ENCODE measurements around the gene MAB21L3.

The MAB21L3 gene

DNA sequence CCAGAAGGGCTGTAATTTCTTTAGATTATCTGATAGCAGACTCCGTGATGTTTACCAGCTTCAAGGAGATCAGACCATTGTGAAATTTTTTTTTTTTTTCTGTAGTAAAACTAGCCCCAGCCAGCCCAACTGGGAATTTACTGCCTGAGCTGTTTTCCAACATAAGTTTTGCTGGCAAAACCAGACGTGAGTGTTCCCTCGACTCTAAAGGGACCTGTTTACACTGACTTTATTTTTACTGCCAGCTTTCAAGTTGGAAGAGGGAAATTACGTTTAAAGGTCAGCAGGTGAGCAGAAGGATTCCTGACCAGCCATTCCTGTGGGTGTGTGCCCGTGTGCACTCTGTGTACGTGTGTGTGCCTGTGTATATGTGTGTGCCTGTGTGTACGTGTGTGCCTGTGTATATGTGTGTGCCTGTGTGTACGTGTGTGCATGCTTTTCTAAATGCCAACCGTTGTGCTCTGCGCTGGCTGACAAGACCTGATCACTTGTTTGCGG, 374 bp downstream of the MAB21L3 start:
- no peak for DNase-seq (ENCODE audit: low read depth)

DNA sequence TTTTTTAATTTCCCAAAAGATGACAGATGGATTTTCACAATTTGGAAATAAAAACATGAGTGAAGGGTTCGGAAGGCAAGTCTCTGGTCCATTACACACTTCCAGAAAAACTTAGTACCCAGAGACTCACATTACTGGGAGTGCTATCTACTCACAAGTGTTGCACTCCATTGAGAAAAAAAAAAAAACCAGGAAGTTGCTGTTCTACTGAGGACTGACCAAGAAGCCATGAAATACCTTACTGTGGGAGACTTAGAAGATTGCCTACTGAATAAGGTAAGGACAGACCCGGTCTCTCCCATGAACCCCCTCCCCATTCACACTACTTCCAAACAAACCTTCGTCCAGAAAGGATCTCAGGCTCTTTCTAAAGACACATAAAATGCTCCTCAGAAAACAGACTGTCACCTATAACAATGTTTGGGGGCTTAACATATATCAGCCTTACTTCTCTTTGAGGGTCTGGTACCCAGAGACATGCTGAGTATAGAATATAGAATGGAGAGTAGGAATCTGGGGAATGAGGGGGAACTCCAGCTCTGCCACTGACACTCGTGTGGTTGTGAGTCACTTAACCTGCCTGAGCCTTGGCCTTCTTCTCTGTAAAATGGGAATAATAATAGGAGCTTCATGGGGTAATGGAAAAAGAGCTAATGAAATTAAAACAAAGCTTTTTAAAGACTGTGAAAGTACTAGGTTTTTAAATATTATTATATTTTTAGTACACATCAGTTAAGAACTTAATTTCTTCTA, 1.4 kb downstream of the MAB21L3 start:
- no peak for DNase-seq (ENCODE audit: low read depth)

DNA sequence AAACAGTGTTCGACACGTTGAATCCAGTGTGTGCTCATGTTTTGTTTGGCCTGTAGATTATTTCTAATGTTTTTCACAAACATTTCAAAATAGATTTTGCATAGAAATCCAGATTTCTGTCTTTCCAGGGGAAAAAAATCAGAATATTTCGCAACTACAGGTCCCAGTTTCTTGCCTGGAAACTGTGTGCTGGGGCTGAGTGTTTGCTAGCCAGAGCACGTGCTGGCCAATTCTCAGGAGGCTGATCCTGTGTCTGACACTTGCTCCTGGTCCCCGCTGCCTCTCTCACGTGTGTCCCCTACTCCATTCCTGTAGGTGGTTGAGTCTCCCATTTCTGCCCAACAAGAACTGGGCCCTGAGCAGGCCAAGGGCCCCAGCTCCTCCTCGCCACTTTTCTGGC, 2.4 kb downstream of the MAB21L3 start:
- DNase-seq (ENCODE audit: low read depth), result no peak

DNA sequence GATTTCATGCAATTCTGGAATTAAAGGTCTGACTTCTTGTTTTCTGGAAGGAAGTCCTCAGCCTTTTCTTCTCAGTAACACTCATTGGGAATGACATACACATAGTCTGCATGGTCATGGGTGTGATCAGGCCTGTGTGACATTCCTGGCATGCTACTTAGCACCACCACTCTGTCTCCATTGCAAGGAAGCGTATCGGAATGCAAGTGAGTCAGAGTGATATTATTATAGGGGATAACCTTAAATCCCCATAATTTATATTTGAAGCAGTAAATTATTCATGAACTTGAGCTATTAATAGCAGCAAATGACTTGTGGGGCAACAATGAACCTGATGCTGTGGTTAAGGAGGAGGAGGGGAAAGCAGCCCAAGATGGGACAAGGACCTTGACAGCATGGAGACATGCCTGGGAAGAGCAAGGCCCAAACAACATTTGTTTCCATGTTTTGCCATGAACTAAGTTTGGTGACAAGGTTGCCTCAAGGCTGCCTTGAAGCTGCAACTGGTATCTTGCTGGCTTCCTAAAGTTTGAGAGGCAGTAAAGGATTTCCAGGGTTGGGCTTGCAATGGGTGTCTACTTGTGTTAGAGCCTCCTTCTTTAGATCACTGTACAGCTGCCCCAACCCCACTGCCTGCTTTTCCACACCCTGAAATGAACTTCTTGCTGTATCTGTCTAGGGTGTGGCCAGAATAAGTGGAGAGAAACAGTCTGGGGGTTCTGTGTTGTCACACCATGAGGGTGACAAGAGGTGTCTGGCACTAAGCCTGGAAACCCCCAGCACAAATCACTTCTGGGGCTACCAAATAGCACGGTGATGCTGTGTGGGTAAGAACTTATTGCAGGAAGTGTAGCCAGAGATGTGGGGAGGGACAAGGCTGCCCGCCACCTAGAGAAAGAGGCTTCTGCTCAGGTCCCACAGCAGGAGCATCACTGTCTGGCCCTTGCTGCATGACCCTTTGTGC, 4.6 kb downstream of the MAB21L3 start:
- no peak for DNase-seq (ENCODE audit: low read depth)

DNA sequence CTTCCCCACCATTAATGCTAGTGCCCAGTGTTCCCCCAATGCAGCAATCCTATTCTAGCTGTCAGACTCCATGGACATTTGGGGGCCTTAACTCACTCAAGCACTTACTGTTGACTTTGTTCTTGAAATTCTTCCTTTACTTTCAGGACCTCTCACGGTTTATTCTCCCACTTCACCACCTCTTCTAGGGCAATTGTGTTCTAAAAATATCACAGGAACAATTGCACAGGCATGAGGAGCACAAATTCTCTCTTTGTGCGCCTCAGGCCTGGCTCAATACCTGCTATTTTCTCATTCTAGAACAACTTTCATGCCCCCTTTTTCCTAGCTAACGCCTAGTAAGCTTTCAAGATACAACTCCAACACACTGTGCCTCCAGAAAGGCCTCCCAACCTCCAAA, 7.3 kb downstream of the MAB21L3 start:
- no peak for DNase-seq (ENCODE audit: low read depth)

DNA sequence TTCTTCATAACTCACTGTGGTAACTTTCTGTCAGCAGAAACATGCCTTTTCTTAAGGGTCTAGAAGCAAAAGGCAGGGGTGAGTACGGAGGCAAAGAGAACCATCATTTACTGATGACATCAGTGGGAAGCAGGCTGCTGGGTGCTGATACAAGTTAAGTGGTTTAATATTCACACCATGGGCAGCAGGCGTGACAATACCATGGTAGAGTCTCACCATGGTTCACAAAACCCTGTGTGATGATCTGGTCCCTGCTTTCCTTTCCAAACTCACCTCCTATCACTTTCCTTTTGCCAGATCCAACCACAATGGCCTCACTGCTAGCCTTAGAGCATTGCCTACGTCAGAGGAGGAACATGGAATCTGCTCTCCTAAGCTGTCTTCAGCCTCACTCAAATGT, 8.7 kb downstream of the MAB21L3 start:
- DNase-seq (ENCODE audit: low read depth), result no peak

DNA sequence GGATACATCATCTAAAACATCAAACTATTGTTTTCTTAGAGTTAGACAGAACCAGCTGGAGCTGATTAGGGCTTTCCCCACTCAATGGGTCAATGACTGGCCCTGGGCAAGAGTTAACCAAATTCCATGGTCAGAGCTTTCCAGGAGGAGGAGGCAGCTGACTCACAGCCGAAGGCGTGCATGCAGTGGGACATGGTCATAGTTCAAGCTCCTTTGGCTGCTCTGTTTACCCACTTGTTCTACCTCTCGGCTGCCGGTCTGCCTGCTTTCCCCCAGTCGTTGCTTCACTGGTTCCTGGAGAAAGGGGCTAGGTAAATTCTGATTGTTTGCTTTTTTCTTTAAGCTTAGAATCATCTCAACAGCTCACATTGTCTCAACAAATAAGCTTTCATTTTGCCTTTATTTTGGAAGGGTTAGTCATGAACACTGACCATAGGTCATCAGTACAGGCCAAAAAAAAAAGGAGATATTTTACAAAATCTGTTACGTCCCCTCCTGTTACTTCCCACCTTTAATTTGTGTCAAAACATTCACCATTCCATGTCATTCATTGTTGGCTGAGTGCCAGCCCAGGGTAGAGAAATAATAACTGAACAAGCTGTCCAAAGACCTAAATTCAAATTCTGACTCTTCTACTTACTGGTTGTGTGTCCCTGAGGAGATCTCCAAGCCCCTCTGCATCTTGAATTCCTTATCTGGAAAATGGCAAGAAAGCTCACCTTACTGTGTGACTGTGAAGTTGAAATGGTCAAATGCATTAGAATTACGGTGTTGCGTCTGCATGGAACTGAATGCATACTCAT, 12.0 kb downstream of the MAB21L3 start:
- no peak for DNase-seq (ENCODE audit: low read depth)

DNA sequence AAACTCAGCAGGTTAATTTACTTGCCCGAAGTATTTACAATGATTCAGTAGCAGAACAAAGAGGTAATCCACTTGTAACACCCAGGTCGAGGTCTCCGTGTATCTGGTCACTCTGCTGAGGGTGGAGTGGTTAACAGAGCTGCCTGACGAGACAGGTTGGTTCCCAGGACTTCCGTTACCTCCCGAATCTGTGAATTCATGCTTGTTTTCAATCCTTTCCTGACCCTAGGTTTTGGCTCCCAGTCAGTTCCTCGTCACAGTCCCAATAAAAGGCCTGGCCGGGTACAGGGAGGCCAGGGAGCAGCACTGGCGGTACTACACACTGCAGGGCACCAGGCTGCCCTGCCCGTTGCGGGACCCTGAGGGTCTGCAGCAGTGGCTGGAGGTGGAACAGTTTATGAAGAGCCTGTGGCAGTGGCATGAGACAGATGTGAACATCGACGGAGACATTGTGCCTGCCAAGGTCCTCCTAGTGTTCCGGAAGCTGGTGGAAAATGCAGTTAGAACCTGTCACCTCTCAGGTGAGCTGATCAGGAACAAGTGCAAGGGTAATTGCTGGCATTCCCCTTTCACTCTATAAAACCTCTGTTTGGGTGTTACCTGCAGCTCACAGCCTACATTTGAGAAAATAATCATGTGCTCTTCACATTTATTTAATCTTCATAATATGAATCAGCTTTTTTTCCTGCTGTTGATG, 12.8 kb downstream of the MAB21L3 start:
- DNase-seq (ENCODE audit: low read depth), result no peak

DNA sequence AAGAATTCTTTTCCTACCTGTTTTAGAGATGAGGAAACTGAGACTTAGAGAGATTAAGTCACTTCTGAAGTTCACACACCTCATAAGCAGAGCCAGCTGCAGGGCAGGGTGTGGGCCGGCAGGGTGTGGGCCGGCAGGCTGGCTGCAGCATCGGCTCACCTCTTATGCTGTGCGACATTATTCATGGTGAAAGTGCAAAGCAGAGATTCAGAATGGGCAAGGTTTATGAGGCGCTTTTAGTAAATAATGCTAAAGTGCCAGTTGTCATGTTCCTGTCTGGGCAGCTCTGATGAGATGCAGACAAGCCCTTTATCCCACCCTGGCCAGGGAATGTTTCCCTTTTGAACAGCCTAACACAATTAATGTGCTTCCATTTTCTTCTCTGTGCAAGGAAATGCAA, 14.6 kb downstream of the MAB21L3 start:
- no peak for DNase-seq (ENCODE audit: low read depth)

DNA sequence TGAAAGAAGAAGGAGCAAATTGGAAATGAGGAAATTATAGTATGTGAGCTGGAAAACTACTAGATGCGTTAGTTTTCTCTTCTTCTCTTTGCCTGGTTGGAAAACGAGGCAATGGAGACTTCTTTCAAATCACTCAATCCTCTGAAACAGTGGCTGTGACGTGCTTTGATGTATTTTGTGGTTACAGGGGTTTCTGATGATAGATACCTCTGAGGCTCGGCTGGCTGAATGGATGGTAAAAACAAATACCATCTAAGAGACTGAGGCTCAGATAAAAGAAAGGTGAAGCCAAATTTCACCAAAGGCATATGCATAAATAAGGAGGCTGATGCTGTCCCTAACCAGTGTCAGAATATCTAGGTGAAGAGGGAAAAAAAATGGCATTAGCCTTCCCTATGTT, 15.1 kb downstream of the MAB21L3 start:
- DNase-seq (ENCODE audit: low read depth), result no peak

DNA sequence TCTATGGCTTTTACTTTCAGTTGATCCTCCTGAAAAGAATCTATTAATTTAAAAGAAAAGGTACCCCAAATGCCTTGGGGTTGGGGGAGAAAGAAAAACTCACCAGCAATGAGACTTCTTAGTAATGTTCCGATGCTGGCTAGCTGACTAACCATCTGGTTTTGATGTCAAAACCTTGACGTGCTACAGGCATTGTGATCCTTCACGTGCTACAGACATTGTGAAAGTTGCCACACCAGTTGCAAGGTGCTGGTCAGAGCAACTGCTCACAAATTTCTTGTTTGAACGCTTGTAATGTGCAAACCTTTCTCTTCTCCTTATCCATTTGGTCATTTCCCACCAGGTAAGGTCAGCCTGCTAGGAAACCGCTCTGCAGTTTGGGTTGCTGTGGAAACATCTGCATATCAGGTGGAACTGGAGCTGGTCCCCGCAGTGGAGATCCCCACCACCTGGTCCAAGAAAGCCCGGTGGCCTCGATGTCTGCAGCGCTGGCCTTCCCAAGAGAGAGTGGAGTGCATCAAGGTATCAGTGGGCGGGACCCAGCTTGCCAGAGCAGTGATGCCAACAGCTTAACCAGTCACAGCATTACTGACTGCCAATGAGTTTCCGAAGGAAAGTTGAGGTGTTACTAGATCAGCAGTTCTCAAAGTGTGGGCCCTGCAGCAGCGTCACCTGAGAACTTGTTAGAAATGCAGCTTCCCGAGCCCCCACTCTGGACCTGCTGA, 16.1 kb downstream of the MAB21L3 start:
- peak; percentile 5 for DNase-seq (ENCODE audit: low read depth)

DNA sequence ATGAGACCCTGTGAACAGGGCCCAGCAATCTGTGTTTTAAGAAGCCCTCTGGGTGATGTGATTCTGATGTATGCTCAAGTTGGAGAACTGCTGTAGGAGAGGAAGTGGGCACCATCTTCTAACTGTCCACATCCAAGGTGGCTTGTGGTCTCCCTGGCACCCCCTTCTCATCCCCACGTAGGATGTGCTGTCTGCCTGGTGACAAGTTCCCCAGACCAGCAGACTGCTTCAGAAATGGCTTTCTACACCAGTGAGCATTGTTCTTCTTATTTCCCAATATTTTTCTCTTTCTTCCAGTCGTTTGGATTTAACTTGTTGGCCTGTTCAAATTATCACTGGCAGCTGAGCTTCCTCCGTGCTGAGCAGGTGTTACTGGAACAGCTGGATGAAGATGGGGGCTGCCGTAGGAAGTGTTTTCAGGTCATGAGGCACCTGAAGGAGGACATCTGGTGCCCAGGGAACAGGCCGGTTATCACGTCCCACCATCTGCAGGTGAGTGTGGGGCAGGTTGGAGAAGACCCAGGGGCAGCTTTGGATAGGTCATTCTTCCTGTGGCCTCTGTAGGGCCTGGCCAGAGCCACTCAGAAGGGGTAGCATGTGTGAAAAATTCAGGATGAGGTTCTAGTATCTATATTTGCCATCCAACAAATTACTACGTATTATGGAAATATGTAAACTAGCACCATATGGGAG, 16.8 kb downstream of the MAB21L3 start:
- DNase-seq (ENCODE audit: low read depth), result no peak

DNA sequence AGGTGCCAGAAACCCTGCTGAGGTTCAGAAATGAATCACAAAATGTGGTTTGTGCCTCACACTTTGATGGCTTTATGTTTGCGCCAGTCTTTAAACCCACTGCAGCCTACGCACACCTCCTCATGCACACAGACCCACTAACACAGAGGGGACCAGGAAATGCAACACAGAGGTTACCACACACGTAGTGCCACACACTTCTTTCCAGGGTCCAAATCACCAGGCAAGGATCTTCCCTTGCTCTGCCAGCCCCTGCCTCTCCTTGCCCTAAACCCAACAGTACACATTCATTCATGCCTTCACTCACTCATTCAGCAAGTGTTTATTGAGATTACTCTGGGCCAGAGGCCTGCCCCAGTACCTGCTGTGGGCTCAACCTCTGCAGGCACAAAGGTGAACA, 17.5 kb downstream of the MAB21L3 start:
- peak; percentile 57 for DNase-seq (ENCODE audit: low read depth)

DNA sequence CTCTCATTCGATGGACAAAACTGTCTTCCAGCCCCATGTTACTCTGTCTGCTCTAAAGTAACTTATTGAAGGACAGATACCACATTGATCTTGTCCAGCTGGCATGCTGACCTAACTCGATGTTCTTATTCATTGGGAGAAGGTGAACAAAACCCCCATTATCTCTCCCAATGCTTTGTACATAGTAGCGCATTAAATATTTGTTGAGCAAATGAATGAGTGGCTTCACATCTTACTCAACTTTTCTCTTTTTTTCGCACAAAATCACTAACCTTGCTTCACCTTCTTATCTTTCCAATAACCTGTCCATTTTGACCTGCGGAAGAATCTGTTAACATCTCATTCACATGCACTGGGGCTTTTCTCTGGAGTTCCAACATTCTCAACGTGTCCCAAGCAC, 18.3 kb downstream of the MAB21L3 start:
- DNase-seq (ENCODE audit: low read depth), result no peak

DNA sequence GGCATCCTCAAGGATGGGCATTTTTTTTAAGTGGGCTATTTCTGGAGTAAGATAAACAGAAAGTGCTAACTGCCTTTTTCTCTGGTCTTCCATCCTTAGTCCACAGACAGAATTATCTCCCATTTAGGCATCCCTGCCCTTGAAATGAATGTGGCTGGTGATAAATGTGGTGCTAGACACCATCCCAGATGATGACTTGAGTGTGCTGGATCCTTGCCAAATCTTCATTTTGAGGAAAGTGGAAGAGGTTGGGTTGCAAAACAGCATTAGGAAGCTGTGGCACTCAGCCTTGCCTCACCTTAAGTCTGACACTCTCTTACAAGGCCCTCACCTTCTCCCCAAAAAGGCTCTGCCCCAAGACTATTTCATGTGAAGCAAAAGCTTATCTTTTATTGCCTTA, 19.2 kb downstream of the MAB21L3 start:
- DNase-seq (ENCODE audit: low read depth), result no peak

DNA sequence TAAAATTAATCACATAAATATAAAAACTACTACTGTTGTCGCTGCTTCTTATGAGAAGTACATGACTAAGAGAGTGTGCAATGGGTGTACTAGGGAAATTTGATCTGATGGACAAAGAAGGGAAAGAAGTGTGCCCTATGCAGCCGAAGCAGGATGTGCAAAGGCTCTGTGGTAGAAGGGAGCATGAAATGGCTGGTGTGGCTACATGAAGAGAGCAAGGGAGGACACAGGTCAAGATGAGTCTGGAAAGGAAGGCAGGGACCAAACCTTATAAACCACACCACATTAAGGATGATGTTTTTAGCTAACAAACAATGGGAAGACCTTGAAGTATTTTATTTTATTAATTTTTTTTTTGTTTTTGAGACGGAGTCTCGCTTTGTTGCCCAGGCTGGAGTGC, 20.0 kb downstream of the MAB21L3 start:
- DNase-seq (ENCODE audit: low read depth), result no peak

DNA sequence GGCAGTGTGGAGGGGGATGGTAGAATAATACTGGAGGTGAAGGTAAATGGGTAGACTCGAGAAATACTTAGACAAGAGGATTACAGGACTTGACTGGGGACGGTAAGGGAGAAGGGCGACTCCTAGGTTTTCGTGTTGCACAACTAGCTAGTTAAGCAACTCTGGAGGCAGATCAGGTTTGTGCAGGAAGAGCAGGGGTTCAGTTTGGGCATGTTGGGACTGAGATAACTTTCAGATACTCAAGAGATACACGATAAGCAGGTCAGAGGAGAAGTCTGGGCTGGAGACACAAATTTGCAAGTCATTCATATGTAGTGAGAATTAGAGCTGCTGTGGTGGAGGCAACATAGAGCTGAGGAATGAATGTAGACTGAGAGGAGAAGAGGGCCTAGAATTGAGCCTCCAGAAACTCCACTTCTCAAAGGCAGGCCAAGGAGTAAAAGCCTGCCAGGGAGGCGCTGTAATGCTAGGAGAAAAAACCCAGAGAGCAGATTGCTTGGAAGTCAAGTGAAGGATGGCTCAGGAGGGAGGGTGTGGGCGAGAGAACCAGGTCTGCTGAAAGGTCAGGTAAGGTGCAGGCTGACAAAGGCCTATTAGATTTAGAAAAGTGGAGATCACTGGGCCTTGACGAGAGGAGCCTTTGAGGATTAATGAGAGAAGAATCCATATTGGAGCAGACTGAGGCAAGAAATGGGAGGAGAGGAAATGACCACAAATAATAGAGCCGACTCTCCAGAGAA, 20.8 kb downstream of the MAB21L3 start:
- DNase-seq (ENCODE audit: low read depth), result no peak

DNA sequence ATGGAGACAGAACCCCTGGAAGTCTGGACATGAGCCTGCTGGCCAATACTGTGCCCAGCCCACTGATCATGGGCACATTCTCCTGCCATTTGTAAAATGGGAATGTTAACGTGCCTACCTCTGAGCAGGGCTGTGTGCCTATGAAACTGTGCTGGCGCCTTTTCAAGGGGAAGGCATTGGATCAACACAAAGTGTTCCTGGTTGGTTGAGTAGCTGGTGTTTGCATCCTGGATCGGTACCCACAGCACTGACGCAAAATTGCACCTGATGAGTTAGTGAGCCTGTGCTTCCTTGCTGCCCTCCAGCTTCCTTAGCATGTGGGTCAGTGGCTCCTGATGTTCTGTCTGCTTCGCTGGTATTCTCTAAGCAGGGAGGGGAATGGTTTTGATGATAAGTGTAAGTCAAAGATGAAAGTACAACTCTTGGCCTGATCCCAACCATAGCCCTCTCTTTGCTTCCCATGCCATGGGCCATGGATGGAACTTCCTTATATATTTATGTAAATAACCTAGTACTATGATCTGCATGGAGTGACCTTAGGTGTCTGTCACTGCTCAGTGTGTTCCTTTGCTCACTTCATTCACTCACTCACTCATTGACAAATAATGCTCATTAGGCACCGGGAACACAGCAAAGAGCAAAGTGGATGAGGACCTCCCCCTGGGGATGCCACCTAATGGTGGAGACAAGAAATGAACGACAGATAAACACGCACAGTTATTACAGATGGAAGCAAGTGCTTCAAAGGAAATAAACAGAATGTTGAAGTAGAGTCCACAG, 22.7 kb downstream of the MAB21L3 start:
- DNase-seq (ENCODE audit: low read depth), result no peak

DNA sequence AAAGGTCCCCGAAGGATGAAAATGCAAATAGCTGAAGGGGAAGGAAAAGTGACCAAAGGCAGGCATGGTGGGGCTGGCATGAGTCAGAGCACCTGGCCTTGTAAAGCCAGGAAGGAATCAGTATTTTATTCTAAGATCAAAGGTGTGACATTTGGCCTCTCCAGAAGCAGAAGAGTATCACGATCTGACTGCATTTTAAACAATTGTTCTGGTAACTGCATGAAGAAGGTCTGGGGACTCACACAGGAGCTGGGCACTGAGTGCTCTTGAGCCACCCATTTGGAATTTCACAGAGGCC, 23.2 kb downstream of the MAB21L3 start:
- DNase-seq (ENCODE audit: low read depth), result no peak

Data from activated T-cell treated with anti-CD3 and anti-CD28 coated beads for 48 hours (primary cell).